ELF-1 (cell line): ENCODE data around the gene SPTBN1.

Experiments
- DNase-seq: peaks from one replicate; pipeline ENCODE4 v3.0.0-alpha.2; 2016; ENCODE audit warnings: low read depth, low spot score

Gene SPTBN1

GRCh38 chr2:54589340-54590215, 133.5 kb downstream of the SPTBN1 start:
- DNase-seq, result no peak

- no peak for DNase-seq
Measured at GRCh38 chr2:54590216-54591120, 134.3 kb downstream of the SPTBN1 start.

GRCh38 chr2:54591551-54591950, 135.4 kb downstream of the SPTBN1 start:
- no peak for DNase-seq

GRCh38 chr2:54593249-54593648, 137.1 kb downstream of the SPTBN1 start:
- no peak for DNase-seq

GRCh38 chr2:54594048-54594447, 137.9 kb downstream of the SPTBN1 start:
- no peak for DNase-seq

- DNase-seq, result no peak
Measured at GRCh38 chr2:54595161-54595803, 139.2 kb downstream of the SPTBN1 start.

GRCh38 chr2:54595999-54596902, 140.1 kb downstream of the SPTBN1 start:
- no peak for DNase-seq

- DNase-seq, result no peak
Measured at GRCh38 chr2:54597153-54597848, 141.2 kb downstream of the SPTBN1 start.

GRCh38 chr2:54598347-54599325, 142.5 kb downstream of the SPTBN1 start:
- no peak for DNase-seq

- DNase-seq, result no peak
Measured at GRCh38 chr2:54599326-54599710, 143.2 kb downstream of the SPTBN1 start.

GRCh38 chr2:54599914-54600313, 143.8 kb downstream of the SPTBN1 start:
- no peak for DNase-seq

- no peak for DNase-seq
Measured at GRCh38 chr2:54601339-54601738, 145.2 kb downstream of the SPTBN1 start.

GRCh38 chr2:54602736-54603322, 146.7 kb downstream of the SPTBN1 start:
- DNase-seq, result no peak

GRCh38 chr2:54603357-54603756, 147.2 kb downstream of the SPTBN1 start:
- DNase-seq, result no peak

- DNase-seq, result no peak
Measured at GRCh38 chr2:54603796-54604195, 147.7 kb downstream of the SPTBN1 start.

GRCh38 chr2:54604871-54605270, 148.7 kb downstream of the SPTBN1 start:
- no peak for DNase-seq

GRCh38 chr2:54605836-54606235, 149.7 kb downstream of the SPTBN1 start:
- no peak for DNase-seq

- no peak for DNase-seq
Measured at GRCh38 chr2:54606393-54606958, 150.3 kb downstream of the SPTBN1 start.
